Measurements from ENCODE around the gene SLC5A5.

The SLC5A5 gene

DNA sequence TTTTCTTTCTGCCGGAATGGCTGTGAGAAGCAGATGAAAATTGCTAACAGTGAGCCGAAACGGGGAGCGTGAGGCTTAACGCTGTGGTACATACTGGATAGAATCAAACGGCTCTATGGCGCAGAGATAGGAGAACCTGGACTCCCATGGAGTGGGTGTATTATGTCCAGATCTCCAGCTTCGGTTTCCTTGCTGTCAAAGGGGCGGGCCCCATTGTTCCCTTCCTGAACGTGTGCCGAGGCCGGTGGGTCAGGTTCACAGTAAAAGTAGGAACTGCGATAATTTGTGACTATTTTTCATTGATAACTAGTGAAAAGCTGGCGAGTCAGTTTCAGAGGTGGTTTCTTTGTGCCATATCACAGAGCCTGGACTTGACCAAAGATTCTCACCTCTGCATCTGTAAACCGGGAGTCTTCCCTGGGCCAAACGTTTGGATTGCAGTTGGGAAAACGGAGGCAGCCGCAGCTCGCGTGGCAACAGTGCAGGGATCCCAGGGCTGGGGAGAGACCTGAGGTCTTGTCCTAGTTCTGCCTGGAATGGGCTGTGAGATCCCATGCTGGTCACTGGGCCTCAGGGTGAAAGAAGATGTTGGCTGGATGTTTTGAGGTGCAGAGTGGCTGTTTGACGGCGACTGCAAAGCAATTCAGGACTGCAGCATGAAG is 11.3 kb upstream of the SLC5A5 start:
- DNase-seq (no peak), ATAC-seq (replicated peaks) (no peak)
- Mint-ChIP-seq H3K36me3 (ENCODE audit: insufficient read depth) (peaks cover 61% of the 10 kb centered on the region), H3K27ac (peak overlapping the region; percentile 89 to 92), H3K9me3 (no peaks in the 10 kb centered on the region), H3K4me3 (peak overlapping the region; percentile 87 to 93), H3K27me3 (no peaks in the 10 kb centered on the region), H3K4me1 (ENCODE audit: low read depth in 2 of 2) (peaks cover 22 to 28% of the 10 kb centered on the region in 2 donors)

DNA sequence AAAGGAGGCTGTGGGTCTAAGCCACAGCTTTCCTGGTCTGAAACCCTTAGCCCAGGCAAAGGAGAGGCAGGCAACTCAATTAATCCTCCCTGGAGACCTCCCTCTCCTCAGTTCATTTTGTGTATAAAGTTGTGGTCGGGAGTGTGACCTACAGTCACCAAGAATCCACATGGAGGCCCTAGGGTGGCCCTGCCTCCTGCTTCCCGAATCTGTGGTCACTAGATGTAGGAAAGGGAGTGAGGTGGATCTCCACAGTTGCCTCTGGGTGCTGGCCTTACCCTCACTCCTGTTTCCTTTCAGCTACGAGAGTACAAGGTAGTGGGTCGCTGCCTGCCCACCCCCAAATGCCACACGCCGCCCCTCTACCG is 10.8 kb upstream of the SLC5A5 start:
- ATAC-seq (replicated peaks), result no peak
- peaks cover 19 to 25% of the 10 kb centered on the region in 2 donors for H3K4me1 Mint-ChIP-seq (ENCODE audit: low read depth in 2 of 2)

DNA sequence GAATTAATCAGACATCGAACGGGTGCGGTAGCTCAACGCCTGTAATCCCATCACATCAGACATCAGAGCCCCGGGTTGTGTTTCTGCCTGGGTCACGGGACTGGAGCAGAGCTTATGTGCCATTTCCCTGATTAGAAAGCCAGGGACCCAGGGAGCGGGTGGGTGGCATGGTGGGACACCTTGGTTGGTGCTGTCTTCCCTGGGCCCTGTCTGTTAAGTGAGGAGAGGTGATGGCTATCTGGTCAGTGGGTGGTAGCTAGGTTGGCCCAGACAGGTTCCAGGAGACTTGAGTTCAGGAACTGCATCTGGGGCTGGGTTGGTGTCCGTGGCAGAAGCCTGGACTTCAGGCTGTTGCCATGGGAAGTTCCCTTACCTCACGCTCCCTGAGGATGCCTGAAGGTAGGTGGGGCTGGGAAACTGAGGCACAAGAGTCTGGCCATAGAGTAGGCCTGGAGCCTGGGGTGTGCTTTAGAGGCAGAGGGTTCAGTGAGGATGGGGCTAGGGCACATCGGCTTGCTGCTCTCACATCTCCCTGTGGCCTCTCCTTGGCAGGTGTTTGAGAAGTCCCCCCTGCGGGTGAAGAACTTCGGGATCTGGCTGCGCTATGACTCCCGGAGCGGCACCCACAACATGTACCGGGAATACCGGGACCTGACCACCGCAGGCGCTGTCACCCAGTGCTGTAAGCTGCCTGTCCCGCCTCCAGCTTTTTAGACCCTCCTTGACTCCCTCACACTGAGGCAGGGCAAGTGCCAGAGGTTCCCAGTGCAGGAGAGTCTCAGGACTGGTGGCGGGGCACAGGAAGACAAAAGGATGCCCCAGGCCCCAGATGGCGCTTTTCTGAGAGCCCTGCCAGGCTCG is 10.0 kb upstream of the SLC5A5 start:
- H3K27ac Mint-ChIP-seq, result peak overlapping the region; percentile 89 to 92
- no peaks in the 10 kb centered on the region for H3K27me3 Mint-ChIP-seq
- DNase-seq (no peak), ATAC-seq (replicated peaks) (no peak)
- H3K36me3 Mint-ChIP-seq (ENCODE audit: insufficient read depth), result peaks cover 64% of the 10 kb centered on the region
- H3K9me3 Mint-ChIP-seq, result no peaks in the 10 kb centered on the region
- H3K4me3 Mint-ChIP-seq, result peak overlapping the region; percentile 87 to 93
- peaks cover 19 to 25% of the 10 kb centered on the region in 2 donors for H3K4me1 Mint-ChIP-seq (ENCODE audit: low read depth in 2 of 2)

More for the DNA sequence above, 10.8 kb upstream of the SLC5A5 start:
- Mint-ChIP-seq H3K36me3 (ENCODE audit: insufficient read depth) (peaks cover 64% of the 10 kb centered on the region), H3K4me3 (peak overlapping the region; percentile 87 to 93), H3K9me3 (no peaks in the 10 kb centered on the region), H3K27ac (peak overlapping the region; percentile 89 to 92), H3K27me3 (no peaks in the 10 kb centered on the region)
- no peak for DNase-seq

DNA sequence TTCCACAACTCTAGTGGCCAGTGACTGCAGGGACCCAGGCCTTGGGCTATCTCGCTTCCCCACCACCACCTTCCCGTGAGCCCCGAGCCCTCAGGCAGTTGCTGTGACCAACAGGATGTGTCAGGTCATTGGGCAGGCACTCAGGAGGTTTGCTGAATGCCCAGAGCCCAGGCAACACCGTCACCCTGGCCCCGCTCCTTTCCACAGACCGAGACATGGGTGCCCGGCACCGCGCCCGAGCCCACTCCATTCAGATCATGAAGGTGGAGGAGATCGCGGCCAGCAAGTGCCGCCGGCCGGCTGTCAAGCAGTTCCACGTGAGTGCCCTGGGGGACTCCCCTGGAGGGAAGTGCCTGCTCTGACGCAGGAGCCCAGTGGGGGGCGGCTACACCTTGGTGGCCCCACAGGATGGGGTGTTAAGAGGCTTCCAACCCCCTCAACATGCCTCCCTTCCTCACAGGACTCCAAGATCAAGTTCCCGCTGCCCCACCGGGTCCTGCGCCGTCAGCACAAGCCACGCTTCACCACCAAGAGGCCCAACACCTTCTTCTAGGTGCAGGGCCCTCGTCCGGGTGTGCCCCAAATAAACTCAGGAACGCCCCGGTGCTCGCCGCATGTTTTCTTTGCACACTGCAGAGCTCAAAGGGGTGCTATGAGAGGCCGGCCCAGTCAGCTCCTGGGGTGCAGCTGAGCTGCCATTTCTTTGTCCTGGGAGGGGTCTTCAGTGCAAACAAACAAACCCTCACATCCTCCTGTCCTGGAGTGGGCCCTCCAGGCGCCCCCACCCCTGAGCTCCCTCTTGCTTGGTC is 8.8 kb upstream of the SLC5A5 start:
- peaks cover 64% of the 10 kb centered on the region for H3K36me3 Mint-ChIP-seq (ENCODE audit: insufficient read depth)
- ATAC-seq (replicated peaks), result no peak
- H3K27ac Mint-ChIP-seq, result peak overlapping the region in 1 of 2 donors; percentile 86

DNA sequence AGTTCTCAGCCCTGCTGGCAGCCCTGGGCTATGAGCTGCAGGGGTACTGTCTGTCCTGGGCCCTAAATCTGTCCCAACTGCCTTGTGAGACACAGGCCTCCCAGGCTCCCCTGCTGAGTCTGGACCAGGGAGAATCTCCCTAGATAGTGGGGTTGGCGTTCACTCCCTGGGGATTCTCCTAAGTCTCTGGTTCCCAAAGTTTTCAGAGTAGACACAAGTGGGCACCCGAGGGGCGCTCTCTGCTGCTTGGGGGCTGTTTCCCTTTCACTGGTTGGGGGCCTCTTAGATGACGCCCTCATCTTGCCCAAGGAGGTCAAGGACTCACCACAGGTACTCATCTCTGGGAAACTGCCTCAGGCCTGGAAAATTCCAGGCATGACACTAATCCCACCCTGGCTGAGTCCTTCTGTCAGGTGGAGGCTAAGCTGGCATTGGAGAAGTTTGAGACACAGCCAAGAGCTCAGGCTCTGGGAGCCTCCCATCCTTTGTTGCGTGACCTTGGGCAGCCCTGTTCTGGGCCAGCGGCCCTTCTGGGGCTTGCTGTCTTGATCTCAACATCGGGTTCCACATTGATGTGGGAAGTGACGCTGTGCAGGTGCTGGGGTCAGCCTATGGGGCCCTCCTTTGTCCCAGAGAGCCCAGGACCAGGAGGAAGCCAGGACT is 8.1 kb upstream of the SLC5A5 start:
- H3K36me3 Mint-ChIP-seq (ENCODE audit: insufficient read depth), result peaks cover 69% of the 10 kb centered on the region

More for the DNA sequence above, 8.8 kb upstream of the SLC5A5 start:
- DNase-seq, result no peak
- H3K4me1 Mint-ChIP-seq (ENCODE audit: low read depth in 2 of 2), result peaks cover 19 to 25% of the 10 kb centered on the region in 2 donors
- peak overlapping the region in 1 of 2 donors; percentile 87 for H3K4me3 Mint-ChIP-seq
- no peaks in the 10 kb centered on the region for H3K9me3 Mint-ChIP-seq
- H3K27me3 Mint-ChIP-seq, result no peaks in the 10 kb centered on the region

DNA sequence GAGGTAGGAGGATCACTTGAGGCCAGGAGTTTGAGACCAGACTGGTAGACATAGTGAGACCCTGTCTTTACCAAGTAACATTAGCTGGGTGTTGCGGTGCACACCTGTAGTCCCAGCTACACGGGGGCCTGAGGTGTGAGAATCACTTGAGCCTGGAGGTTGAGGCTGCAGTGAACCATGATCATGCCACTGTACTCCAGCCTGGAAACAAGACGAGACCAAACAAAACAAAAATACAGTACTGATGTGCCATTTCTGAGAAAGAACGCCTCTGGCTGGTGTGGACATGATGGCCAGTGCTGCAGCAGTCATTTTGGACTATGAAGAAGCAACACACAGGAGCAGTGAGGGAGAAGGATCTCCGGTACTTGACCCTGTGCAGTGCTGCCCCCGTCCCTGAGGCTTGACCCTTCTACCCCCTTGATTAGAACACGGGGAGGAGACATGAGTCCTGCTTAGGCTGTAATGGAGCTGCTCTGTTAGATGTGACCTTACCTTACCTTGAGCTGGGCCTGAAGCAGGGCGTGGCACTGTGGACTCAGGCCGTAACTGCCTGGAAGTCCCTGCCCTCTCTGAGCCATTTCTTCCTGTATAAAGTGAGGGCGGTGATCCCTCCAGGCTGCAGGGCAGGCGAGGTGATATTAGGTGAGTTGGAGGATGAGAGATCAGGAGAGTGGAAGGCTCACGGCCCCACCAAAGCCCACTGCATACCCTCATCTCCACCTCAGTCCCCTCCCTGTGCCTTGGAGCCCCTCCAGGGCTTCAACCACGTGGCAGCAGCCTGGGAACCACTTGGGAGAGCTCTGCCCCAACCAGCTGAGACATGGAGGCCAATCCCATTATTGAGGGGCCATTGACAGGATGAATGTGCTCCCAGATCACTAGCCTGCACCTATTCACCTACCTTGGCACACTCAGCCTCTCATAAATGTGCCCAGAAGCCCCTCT is 6.1 kb upstream of the SLC5A5 start:
- Mint-ChIP-seq H3K27ac (peak overlapping the region in 1 of 2 donors; percentile 86), H3K27me3 (peaks cover 0 to 3% of the 10 kb centered on the region in 2 donors), H3K36me3 (ENCODE audit: insufficient read depth) (peaks cover 54% of the 10 kb centered on the region), H3K4me1 (ENCODE audit: low read depth in 2 of 2) (peaks cover 13% of the 10 kb centered on the region in 2 donors), H3K4me3 (no peak overlapping the region), H3K9me3 (no peaks in the 10 kb centered on the region)
- no peak for ATAC-seq (replicated peaks)
- DNase-seq, result no peak

More for the DNA sequence above, 8.1 kb upstream of the SLC5A5 start:
- no peaks in the 10 kb centered on the region for H3K27me3 Mint-ChIP-seq
- no peak for DNase-seq
- peaks cover 19 to 25% of the 10 kb centered on the region in 2 donors for H3K4me1 Mint-ChIP-seq (ENCODE audit: low read depth in 2 of 2)
- H3K27ac Mint-ChIP-seq, result peak overlapping the region in 1 of 2 donors; percentile 86
- ATAC-seq (replicated peaks), result no peak
- H3K9me3 Mint-ChIP-seq, result no peaks in the 10 kb centered on the region
- H3K4me3 Mint-ChIP-seq, result no peak overlapping the region

DNA sequence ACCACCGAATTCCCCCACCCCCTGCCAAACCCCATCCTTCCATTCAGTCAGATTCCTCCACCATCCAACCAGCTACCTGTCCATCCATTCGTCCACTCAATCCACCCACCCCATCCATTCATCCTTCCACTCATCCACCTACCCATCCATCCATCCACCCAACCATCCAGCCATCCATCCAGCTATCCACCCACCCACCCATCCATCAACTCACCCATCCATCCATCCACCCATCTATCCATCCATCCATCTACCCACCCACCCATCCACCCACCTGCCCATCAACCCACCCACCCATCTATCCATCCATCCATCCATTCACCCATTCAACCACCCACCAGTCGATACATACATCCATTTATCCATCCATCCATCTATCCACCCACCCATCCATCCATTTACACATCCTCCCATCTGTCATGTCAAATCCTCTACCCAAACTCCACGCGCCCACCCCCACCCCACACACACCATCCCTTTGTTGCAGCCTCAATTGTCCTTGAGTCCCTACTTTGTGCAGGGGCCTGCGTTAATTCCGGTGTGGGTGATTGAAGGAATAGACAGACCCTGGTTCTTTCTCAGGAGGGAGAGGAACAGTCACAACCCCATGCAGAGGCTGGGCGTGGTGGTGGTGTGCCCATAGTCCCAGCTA is 5.3 kb upstream of the SLC5A5 start:
- no peak overlapping the region for H3K4me3 Mint-ChIP-seq
- ATAC-seq (replicated peaks), result no peak
- peak overlapping the region in 1 of 2 donors; percentile 86 for H3K27ac Mint-ChIP-seq
- H3K4me1 Mint-ChIP-seq (ENCODE audit: low read depth in 2 of 2), result peaks cover 5% of the 10 kb centered on the region in 2 donors
- DNase-seq, result no peak
- H3K27me3 Mint-ChIP-seq, result peaks cover 0 to 11% of the 10 kb centered on the region in 2 donors
- H3K36me3 Mint-ChIP-seq (ENCODE audit: insufficient read depth), result peaks cover 49% of the 10 kb centered on the region
- no peaks in the 10 kb centered on the region for H3K9me3 Mint-ChIP-seq

DNA sequence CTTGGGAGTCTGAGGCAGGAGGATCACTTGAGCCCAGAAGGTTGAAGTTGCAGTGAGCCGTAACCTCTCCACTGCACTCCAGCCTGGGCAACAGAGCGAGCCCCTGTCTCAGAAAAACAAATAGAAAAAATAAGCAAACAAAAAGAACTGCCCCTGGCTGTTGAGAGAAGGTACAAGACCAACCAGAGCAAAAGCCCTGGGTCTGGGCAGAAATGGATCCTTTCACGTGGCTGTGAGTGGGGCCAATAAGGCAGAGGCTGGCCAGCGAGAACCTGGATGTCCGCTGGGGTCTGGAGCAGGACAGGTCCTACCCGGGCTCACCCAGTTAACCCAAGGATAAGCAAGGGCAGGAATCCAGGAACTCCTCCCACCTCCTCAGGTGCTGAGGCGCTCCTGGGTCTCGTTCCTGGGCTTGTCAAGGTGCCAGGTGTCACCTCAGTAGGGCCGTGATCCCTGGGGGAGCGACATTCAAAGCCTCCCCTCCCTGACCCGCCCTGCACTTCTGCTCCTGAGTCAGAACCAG is 4.7 kb upstream of the SLC5A5 start:
- peaks cover 0 to 16% of the 10 kb centered on the region in 2 donors for H3K27me3 Mint-ChIP-seq
- H3K4me3 Mint-ChIP-seq, result no peak overlapping the region
- H3K36me3 Mint-ChIP-seq (ENCODE audit: insufficient read depth), result peaks cover 43% of the 10 kb centered on the region
- H3K27ac Mint-ChIP-seq, result no peak overlapping the region
- no peaks in the 10 kb centered on the region for H3K9me3 Mint-ChIP-seq
- ATAC-seq (replicated peaks) (no peak), DNase-seq (no peak)
- peaks cover 0 to 4% of the 10 kb centered on the region in 2 donors for H3K4me1 Mint-ChIP-seq (ENCODE audit: low read depth in 2 of 2)

DNA sequence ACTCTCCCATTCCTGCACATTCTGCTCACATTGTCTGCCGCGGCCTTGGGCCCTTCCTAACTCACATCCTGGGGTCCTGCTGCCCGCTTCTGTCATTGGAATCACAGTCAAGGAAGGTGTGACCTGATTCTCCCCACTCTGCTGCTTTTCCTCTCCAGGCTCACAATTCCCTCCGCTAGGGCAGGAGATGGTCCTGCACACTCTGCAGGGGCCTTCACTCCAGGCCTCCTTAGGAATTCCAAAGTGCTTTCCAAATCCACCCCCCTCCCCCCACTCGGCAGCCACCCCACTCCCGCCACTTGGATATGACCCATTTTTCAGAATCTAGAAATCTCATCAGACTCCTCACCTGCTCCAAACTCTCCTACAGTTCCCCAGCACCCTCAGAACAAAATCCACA is 3.1 kb upstream of the SLC5A5 start:
- peaks cover 0 to 16% of the 10 kb centered on the region in 2 donors for H3K27me3 Mint-ChIP-seq
- ATAC-seq (replicated peaks) (no peak), DNase-seq (no peak)
- no peak overlapping the region for H3K27ac Mint-ChIP-seq
- H3K36me3 Mint-ChIP-seq (ENCODE audit: insufficient read depth), result peaks cover 27% of the 10 kb centered on the region
- H3K4me1 Mint-ChIP-seq (ENCODE audit: low read depth in 2 of 2), result peaks cover 0 to 4% of the 10 kb centered on the region in 2 donors
- H3K4me3 Mint-ChIP-seq, result no peak overlapping the region
- no peaks in the 10 kb centered on the region for H3K9me3 Mint-ChIP-seq

DNA sequence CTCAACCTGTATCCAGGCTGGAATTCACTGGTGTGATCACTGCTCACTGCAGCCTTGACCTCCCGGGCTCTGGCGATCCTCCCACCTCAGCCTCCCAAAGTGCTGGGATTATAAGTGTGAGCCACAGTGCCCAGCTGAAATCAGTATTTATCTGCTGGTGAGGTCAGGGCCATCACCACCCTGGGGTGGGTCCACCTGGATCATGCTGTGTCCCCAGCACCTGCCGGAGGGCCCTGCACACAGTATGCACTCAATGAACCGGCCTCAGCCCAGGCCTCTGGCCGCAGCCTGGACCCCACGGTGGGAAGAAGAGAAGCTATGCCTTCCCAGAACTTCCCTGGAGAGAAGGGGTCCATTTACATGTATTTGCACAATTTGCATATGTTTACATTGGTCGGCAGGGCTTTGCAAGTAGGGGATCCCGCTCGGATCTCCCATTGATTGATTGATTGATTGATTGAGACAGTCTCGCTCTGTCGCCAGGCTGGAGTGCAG is 2.6 kb upstream of the SLC5A5 start:
- Mint-ChIP-seq H3K4me1 (ENCODE audit: low read depth in 2 of 2) (peaks cover 0 to 5% of the 10 kb centered on the region in 2 donors), H3K27ac (no peak overlapping the region), H3K4me3 (no peak overlapping the region), H3K36me3 (ENCODE audit: insufficient read depth) (peaks cover 22% of the 10 kb centered on the region), H3K27me3 (peaks cover 0 to 16% of the 10 kb centered on the region in 2 donors), H3K9me3 (no peaks in the 10 kb centered on the region)
- ATAC-seq (replicated peaks) (no peak), DNase-seq (no peak)

DNA sequence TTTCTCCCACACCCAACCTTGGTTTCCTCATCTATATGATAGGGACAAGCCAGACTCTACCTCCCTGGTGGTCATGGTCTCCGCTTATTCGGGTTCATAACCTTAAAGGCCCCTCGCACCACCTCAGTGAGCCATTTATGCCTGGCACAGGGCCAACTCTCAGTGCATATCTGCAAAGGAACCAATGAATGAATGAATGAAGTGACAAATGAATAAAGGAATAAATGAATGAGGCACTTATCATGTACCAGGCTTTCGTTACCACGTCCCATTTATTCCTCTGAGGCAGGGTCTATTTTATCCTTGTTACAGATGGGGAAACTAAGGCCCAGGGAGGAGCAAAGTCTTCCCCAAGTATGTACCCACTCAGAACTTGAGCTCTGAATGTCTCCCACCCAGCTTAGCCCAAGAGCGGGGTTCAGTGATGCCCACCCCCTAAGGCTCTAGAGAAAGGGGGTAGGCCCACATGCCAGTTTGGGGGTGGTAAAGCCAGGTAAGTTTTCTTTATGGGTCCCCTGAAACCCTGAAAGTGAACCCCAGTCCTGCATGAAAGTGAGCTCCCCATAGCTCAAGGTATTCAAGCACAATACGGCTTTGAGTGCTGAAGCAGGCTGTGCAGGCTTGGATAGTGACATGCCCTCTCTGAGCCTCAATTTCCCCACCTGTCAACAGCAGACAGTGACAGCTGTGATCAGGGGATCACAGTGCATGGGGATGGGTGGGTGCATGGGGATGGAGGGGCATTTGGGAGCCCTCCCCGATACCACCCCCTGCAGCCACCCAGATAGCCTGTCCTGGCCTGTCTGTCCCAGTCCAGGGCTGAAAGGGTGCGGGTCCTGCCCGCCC is 490 bp upstream of the SLC5A5 start:
- H3K4me1 Mint-ChIP-seq (ENCODE audit: low read depth in 2 of 2), result peaks cover 0 to 7% of the 10 kb centered on the region in 2 donors
- no peaks in the 10 kb centered on the region for H3K9me3 Mint-ChIP-seq
- peak overlapping the region; percentile 50 to 62 for H3K4me3 Mint-ChIP-seq
- ATAC-seq (replicated peaks) (no peak), DNase-seq (no peak)
- H3K36me3 Mint-ChIP-seq (ENCODE audit: insufficient read depth), result peaks cover 6% of the 10 kb centered on the region
- peaks cover 0 to 16% of the 10 kb centered on the region in 2 donors for H3K27me3 Mint-ChIP-seq
- H3K27ac Mint-ChIP-seq, result no peak overlapping the region
